Nephron progenitor cell (in vitro differentiated cells): Measurements from ENCODE around the gene CATSPERD.

Source experiments
- DNase-seq: peaks from one replicate; pipeline ENCODE4 v3.0.0; 2021
- H3K27ac Mint-ChIP-seq: 2 replicates; pipeline ENCODE4 v1.8.0; 2021; ENCODE audit warnings: mild to moderate bottlenecking, moderate library complexity, mixed read lengths
- H3K27me3 Mint-ChIP-seq: 2 replicates; pipeline ENCODE4 v1.8.0; 2021; ENCODE audit warnings: mild to moderate bottlenecking, low read depth, mixed read lengths; ENCODE audit not compliant: poor library complexity
- H3K36me3 Mint-ChIP-seq: 2 replicates; pipeline ENCODE4 v1.8.0; 2021; ENCODE audit warnings: low read depth, mixed read lengths
- H3K4me1 Mint-ChIP-seq: 2 replicates; pipeline ENCODE4 v1.8.0; 2021; ENCODE audit warnings: mixed read lengths
- H3K4me3 Mint-ChIP-seq: 2 replicates; pipeline ENCODE4 v1.8.0; 2021; ENCODE audit warnings: mild to moderate bottlenecking, moderate library complexity, mixed read lengths
- H3K9me3 Mint-ChIP-seq: 2 replicates; pipeline ENCODE4 v1.8.0; 2021; ENCODE audit warnings: mild to moderate bottlenecking, moderate library complexity, mixed read lengths
- TF ChIP-seq, protein P1 (sequence below): fragments of 200-600 bp; sonication (generic); IDR thresholded peaks from 2 replicates; pipeline ENCODE4 v1.5.0; 2021; ENCODE audit warnings: antibody characterized with exemption

Gene CATSPERD

GRCh38 chr19:5785423-5785822 lies 65.0 kb downstream of the CATSPERD start:
- H3K27me3 Mint-ChIP-seq = no peaks in the 10 kb centered on the region
- no peak overlapping the region for H3K27ac Mint-ChIP-seq
- H3K4me1 Mint-ChIP-seq = peaks cover 5% of the 10 kb centered on the region
- H3K4me3 Mint-ChIP-seq = no peak overlapping the region
- H3K36me3 Mint-ChIP-seq = peaks cover 29% of the 10 kb centered on the region
- DNase-seq = no peak
- TF ChIP-seq, protein P1, sequence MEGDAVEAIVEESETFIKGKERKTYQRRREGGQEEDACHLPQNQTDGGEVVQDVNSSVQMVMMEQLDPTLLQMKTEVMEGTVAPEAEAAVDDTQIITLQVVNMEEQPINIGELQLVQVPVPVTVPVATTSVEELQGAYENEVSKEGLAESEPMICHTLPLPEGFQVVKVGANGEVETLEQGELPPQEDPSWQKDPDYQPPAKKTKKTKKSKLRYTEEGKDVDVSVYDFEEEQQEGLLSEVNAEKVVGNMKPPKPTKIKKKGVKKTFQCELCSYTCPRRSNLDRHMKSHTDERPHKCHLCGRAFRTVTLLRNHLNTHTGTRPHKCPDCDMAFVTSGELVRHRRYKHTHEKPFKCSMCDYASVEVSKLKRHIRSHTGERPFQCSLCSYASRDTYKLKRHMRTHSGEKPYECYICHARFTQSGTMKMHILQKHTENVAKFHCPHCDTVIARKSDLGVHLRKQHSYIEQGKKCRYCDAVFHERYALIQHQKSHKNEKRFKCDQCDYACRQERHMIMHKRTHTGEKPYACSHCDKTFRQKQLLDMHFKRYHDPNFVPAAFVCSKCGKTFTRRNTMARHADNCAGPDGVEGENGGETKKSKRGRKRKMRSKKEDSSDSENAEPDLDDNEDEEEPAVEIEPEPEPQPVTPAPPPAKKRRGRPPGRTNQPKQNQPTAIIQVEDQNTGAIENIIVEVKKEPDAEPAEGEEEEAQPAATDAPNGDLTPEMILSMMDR = no peak
- H3K9me3 Mint-ChIP-seq = no peaks in the 10 kb centered on the region

DNA sequence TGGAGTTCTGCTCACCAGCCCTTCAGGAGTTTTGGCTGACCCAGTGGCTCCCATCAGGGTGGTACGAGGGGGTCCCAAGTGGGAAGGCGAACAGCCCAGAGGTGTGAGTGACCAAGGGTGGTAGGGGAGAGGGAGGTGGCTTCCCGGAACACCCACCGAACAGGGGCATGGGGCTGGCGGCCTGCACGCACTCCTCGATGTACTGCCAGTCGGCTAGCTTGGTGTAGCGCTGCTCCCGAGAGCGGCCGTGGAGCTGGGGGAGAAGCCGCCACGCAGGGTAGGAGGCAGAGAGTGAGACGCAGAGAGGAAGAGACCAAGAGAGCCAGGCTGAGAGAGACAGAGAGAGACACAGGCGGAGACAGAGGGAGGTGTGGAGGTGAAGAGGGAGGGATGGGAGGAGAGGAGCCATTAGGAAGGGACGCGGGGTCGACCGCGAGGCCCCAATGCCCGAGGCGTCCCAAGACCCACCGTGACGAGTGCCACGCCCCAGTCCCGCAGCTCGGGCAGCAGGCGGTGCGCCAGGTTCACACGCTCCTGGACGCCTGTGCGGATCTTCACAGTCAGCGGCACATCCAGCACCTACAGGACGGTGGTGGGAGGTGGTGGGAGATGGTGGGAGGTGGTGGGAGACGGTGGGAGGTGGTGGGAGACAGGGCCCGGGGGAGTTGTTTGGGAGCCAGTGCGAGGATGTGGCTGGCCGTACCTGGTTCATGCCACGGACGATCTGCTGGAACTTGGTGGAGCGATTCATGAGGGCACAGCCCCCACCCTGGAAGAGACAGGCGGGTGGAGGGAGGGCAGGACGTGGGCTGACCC lies 66.4 kb downstream of the CATSPERD start:
- peaks cover 13% of the 10 kb centered on the region for H3K4me1 Mint-ChIP-seq
- TF ChIP-seq, protein P1 = no peak
- H3K4me3 Mint-ChIP-seq = no peak overlapping the region
- peaks cover 4% of the 10 kb centered on the region for H3K9me3 Mint-ChIP-seq
- H3K27ac Mint-ChIP-seq = no peak overlapping the region
- H3K27me3 Mint-ChIP-seq = no peaks in the 10 kb centered on the region
- DNase-seq = no peak
- H3K36me3 Mint-ChIP-seq = peaks cover 35% of the 10 kb centered on the region

GRCh38 chr19:5787409-5788182 lies 67.2 kb downstream of the CATSPERD start:
- Mint-ChIP-seq H3K36me3 (peaks cover 35% of the 10 kb centered on the region), H3K27ac (no peak overlapping the region), H3K9me3 (peaks cover 4% of the 10 kb centered on the region), H3K4me1 (peaks cover 13% of the 10 kb centered on the region), H3K4me3 (no peak overlapping the region), H3K27me3 (no peaks in the 10 kb centered on the region)
- DNase-seq = no peak
- TF ChIP-seq, protein P1 = no peak

GRCh38 chr19:5788422-5788821 lies 68.0 kb downstream of the CATSPERD start:
- H3K27me3 Mint-ChIP-seq = no peaks in the 10 kb centered on the region
- H3K4me1 Mint-ChIP-seq = peaks cover 13% of the 10 kb centered on the region
- peaks cover 4% of the 10 kb centered on the region for H3K9me3 Mint-ChIP-seq
- H3K4me3 Mint-ChIP-seq = no peak overlapping the region
- peaks cover 35% of the 10 kb centered on the region for H3K36me3 Mint-ChIP-seq
- peak overlapping the region; percentile 64 for H3K27ac Mint-ChIP-seq
- TF ChIP-seq, protein P1 = no peak
- DNase-seq = no peak

GRCh38 chr19:5789351-5789761 lies 68.9 kb downstream of the CATSPERD start:
- Mint-ChIP-seq H3K4me1 (peaks cover 13% of the 10 kb centered on the region), H3K9me3 (peaks cover 4% of the 10 kb centered on the region)

More at GRCh38 chr19:5789351-5789761, 68.9 kb downstream of the CATSPERD start:
- no peak for DNase-seq
- no peaks in the 10 kb centered on the region for H3K27me3 Mint-ChIP-seq
- TF ChIP-seq, protein P1 = no peak
- H3K27ac Mint-ChIP-seq = no peak overlapping the region
- H3K4me3 Mint-ChIP-seq = peak overlapping the region; percentile 60
- H3K36me3 Mint-ChIP-seq = peaks cover 35% of the 10 kb centered on the region
